Measurements from ENCODE around the gene NT5C. TPM values are rescaled to one million over a fixed set of nuclear protein-coding genes. Genes with fewer than 3 reads are reported as not detected.
"Not testable (repeated sequence)": the region's sequence is repeated elsewhere in the genome, so short reads cannot be mapped to it uniquely, and the experiment has no call there.

Gene NT5C
- total RNA-seq, 4 donors from 2014 or later: 162 to 247 (median 208) TPM

- TF ChIP-seq EP300 (IDR thresholded peaks at IDR 0.05; ENCODE audit: low read depth): no peak
- no peak for TF ChIP-seq POLR2AphosphoS5 (IDR thresholded peaks at IDR 0.05)
- TF ChIP-seq POLR2A (IDR thresholded peaks at IDR 0.05): no peak
- no peak for TF ChIP-seq CTCF (IDR thresholded peaks at IDR 0.05)
- Histone ChIP-seq H3K4me1 (peaks cover 0 to 35% (median 20%) of the 10 kb centered on the region in 4 donors), H3K36me3 (no peaks in the 10 kb centered on the region), H3K27me3 (no peaks in the 10 kb centered on the region), H3K27ac (no peak overlapping the region), H3K4me3 (no peak overlapping the region), H3K9me3 (no peaks in the 10 kb centered on the region)
- in situ Hi-C loops (cut with MboI; ENCODE audit: low pct_ligation_motif_present in 1 of 4, low pct_unique_long_range_greater_than_20kb in 1 of 4, low sequenced_read_pairs in 3 of 4) (no loop called here), intact Hi-C loops (cut with DNase I; ENCODE audit: low total_unique reads) (no loop called here)
- no peak for DNase-seq
- WGBS, 2 donors (ENCODE audit: low coverage in 1 of 2): 88 to 92% methylated on average over 2 to 3 of the region's 3 CpGs
Observed at GRCh38 chr17:75133001-75133400, 1.5 kb upstream of the NT5C start.

GRCh38 chr17:75132018-75133000, 767 bp upstream of the NT5C start:
- H3K9me3 ChIP-seq; in situ Hi-C loops (cut with MboI; ENCODE audit: low pct_ligation_motif_present in 1 of 4, low pct_unique_long_range_greater_than_20kb in 1 of 4, low sequenced_read_pairs in 3 of 4); DNase-seq; intact Hi-C loops (cut with DNase I; ENCODE audit: low total_unique reads); H3K36me3 ChIP-seq; H3K27me3 ChIP-seq: not testable (repeated sequence)
- H3K27ac ChIP-seq: peak overlapping the region; percentile 90 to 98 (median 95)
- peaks cover 0 to 41% (median 23%) of the 10 kb centered on the region in 4 donors for H3K4me1 ChIP-seq
- WGBS, 2 donors (ENCODE audit: low coverage in 1 of 2): 74 to 79% methylated on average over 21 to 40 of the region's 40 CpGs
- H3K4me3 ChIP-seq: peak overlapping the region; percentile 34 to 94 (median 77)

- no peak for TF ChIP-seq POLR2AphosphoS5 (IDR thresholded peaks at IDR 0.05)
- no peak for TF ChIP-seq EP300 (IDR thresholded peaks at IDR 0.05; ENCODE audit: low read depth)
- peak; percentile 22 to 67 (median 57) for TF ChIP-seq CTCF (IDR thresholded peaks at IDR 0.05)
- no peak for TF ChIP-seq POLR2A (IDR thresholded peaks at IDR 0.05)
- Histone ChIP-seq H3K36me3 (no peaks in the 10 kb centered on the region), H3K27me3 (no peaks in the 10 kb centered on the region), H3K4me3 (peak overlapping the region; percentile 34 to 94 (median 77)), H3K9me3 (no peaks in the 10 kb centered on the region), H3K4me1 (peaks cover 0 to 53% (median 24%) of the 10 kb centered on the region in 4 donors), H3K27ac (peak overlapping the region; percentile 90 to 98 (median 95))
- peak; percentile 62 for DNase-seq
- 11% methylated on average over 29 of the region's 29 CpGs; no CpG with 5 or more reads in 1 of the 2 donors for WGBS, 2 donors (ENCODE audit: low coverage in 1 of 2)
- intact Hi-C loops (cut with DNase I; ENCODE audit: low total_unique reads): no loop called here
- in situ Hi-C loops (cut with MboI; ENCODE audit: low pct_ligation_motif_present in 1 of 4, low pct_unique_long_range_greater_than_20kb in 1 of 4, low sequenced_read_pairs in 3 of 4): no loop called here
Observed at GRCh38 chr17:75130632-75131277, 787 bp downstream of the NT5C start.

- no peaks in the 10 kb centered on the region for H3K27me3 ChIP-seq
- intact Hi-C loops (cut with DNase I; ENCODE audit: low total_unique reads): no loop called here
- in situ Hi-C loops (cut with MboI; ENCODE audit: low pct_ligation_motif_present in 1 of 4, low pct_unique_long_range_greater_than_20kb in 1 of 4, low sequenced_read_pairs in 3 of 4): no loop called here
- TF ChIP-seq POLR2AphosphoS5 (IDR thresholded peaks at IDR 0.05): no peak
- TF ChIP-seq EP300 (IDR thresholded peaks at IDR 0.05; ENCODE audit: low read depth): no peak
- TF ChIP-seq POLR2A (IDR thresholded peaks at IDR 0.05): no peak
- TF ChIP-seq CTCF (IDR thresholded peaks at IDR 0.05): no peak
- 80% methylated on average over 18 of the region's 24 CpGs; no CpG with 5 or more reads in 1 of the 2 donors for WGBS, 2 donors (ENCODE audit: low coverage in 1 of 2)
- peak overlapping the region in 3 of 4 donors; percentile 73 to 94 (median 81) for H3K4me3 ChIP-seq
- H3K9me3 ChIP-seq: no peaks in the 10 kb centered on the region
- peaks cover 1 to 59% (median 27%) of the 10 kb centered on the region in 4 donors for H3K4me1 ChIP-seq
- no peaks in the 10 kb centered on the region for H3K36me3 ChIP-seq
- no peak for DNase-seq
- peak overlapping the region; percentile 90 to 98 (median 95) for H3K27ac ChIP-seq
Observed at GRCh38 chr17:75130059-75130631, 1.4 kb downstream of the NT5C start.

All from transverse colon (tissue), 4 donors.